Measurements from ENCODE around the gene CTPS1. TPM values are rescaled to one million over a fixed set of nuclear protein-coding genes. Genes with fewer than 3 reads are reported as not detected.

The CTPS1 gene
- total RNA-seq, 6 experiments from 2014 or later: 89.3 to 125 (median 91.6) TPM

DNA sequence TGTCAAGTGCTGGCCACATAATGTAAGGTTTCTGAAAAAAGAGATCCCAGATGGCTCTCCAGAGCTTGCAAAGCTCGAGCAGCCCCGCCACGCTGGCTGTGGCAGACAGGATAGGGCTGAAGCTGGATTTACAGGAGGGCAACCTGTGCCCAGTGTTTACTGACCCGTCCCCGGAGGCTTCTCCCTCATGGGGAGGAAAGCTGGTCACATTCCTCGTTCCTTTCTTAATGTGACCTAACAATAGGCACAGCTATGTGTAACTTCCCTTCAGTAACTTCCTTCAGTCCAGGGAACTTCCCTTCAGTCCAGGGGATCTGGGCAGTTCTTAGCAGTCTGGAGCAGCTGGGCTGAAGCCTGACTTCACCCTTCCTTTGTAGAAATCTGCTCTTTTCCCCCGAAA lies 34.3 kb downstream of the CTPS1 start:
- DNase-seq: no peak
- no peaks in the 10 kb centered on the region for H3K4me1 Mint-ChIP-seq (ENCODE audit: low read depth)
- no peak overlapping the region for H3K4me3 Mint-ChIP-seq
- peaks cover 7% of the 10 kb centered on the region for H3K27me3 Mint-ChIP-seq (ENCODE audit: insufficient read depth)
- H3K36me3 Mint-ChIP-seq (ENCODE audit: low read depth): peaks cover 48% of the 10 kb centered on the region
- no peaks in the 10 kb centered on the region for H3K9me3 Mint-ChIP-seq
- no peak for TF ChIP-seq CTCF (IDR thresholded peaks at IDR 0.05)
- H3K27ac Mint-ChIP-seq: no peak overlapping the region

DNA sequence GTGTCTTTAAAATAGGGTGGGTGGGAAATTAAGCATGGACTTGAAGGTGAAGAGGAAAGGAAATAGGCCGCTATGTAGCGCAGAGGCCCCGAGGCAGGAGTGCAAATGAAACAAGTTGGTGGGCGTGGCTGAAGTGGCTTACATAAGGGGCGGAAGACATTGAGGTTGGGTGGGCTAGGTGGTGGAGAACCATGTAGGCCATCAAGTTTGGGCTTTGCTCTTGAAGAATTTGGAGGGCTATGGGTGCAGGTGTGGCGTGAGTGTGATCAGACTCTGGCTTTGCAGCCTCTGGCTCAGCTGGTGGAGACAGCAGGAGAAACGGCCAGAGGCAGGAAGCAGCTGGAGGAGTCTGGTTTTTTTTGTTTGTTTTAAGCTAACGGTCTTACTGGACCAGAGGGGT lies 35.4 kb downstream of the CTPS1 start:
- no peak for TF ChIP-seq CTCF (IDR thresholded peaks at IDR 0.05)
- DNase-seq: no peak
- Mint-ChIP-seq H3K9me3 (no peaks in the 10 kb centered on the region), H3K4me1 (ENCODE audit: low read depth) (no peaks in the 10 kb centered on the region), H3K27me3 (ENCODE audit: insufficient read depth) (peaks cover 16% of the 10 kb centered on the region), H3K36me3 (ENCODE audit: low read depth) (peaks cover 48% of the 10 kb centered on the region), H3K27ac (peak overlapping the region; percentile 64), H3K4me3 (no peak overlapping the region)

- H3K27ac Mint-ChIP-seq: peak overlapping the region; percentile 64
- H3K27me3 Mint-ChIP-seq (ENCODE audit: insufficient read depth): peaks cover 16% of the 10 kb centered on the region
- peaks cover 43% of the 10 kb centered on the region for H3K36me3 Mint-ChIP-seq (ENCODE audit: low read depth)
- no peak for TF ChIP-seq CTCF (IDR thresholded peaks at IDR 0.05)
- no peaks in the 10 kb centered on the region for H3K4me1 Mint-ChIP-seq (ENCODE audit: low read depth)
- DNase-seq: no peak
- no peak overlapping the region for H3K4me3 Mint-ChIP-seq
- no peaks in the 10 kb centered on the region for H3K9me3 Mint-ChIP-seq
Measured at GRCh38 chr1:41015281-41015896, 35.9 kb downstream of the CTPS1 start.

- no peak for DNase-seq
- H3K9me3 Mint-ChIP-seq: no peaks in the 10 kb centered on the region
- H3K36me3 Mint-ChIP-seq (ENCODE audit: low read depth): peaks cover 38% of the 10 kb centered on the region
- H3K4me3 Mint-ChIP-seq: no peak overlapping the region
- H3K27ac Mint-ChIP-seq: no peak overlapping the region
- no peak for TF ChIP-seq CTCF (IDR thresholded peaks at IDR 0.05)
- no peaks in the 10 kb centered on the region for H3K4me1 Mint-ChIP-seq (ENCODE audit: low read depth)
- H3K27me3 Mint-ChIP-seq (ENCODE audit: insufficient read depth): peaks cover 16% of the 10 kb centered on the region
Measured at GRCh38 chr1:41015897-41016470, 36.5 kb downstream of the CTPS1 start.

DNA sequence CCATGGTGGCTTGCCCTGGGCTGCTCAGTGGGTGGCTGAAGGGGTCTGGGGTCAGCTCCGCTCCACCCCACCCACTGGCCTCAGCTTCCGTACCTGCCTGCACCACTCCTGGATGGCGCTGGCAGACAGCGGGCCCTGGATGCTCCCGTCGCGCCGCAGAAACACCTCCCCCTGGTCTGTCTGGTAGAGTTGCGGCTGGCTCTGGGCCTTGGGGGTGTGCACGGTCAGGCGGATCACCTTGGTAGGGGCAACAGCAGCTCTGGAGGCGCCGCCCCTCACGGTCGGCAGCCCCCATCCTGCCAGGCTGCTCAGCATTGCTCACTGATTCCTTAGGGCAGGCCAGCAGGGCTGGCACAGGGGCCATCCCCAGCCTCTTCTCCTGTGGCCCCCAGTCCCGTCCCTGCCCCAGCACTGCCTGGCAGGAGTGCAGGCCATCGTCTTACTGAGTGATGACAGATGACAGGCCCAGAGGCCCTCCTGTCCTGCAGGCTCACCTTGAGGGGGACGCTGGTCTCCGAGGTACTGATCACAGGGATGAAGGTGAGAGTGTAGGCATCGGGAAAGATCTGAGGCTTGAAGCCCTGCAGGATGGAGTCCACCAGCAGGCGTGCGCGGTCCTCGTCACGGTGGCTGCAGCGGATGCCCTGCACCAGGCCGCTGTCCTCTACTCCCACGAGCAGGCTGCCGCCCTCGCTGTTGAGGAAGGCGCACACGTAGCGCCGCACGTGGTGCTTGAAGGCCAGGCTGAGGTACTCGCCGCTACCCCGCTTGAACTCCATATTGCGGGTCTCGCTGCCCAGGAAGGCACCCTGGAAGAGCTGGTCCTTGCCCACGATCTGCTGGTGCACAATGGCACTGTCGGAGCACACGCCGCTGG lies 37.9 kb downstream of the CTPS1 start:
- Mint-ChIP-seq H3K36me3 (ENCODE audit: low read depth) (peaks cover 26% of the 10 kb centered on the region), H3K27ac (no peak overlapping the region), H3K9me3 (no peaks in the 10 kb centered on the region), H3K27me3 (ENCODE audit: insufficient read depth) (peaks cover 17% of the 10 kb centered on the region), H3K4me3 (no peak overlapping the region), H3K4me1 (ENCODE audit: low read depth) (no peaks in the 10 kb centered on the region)
- DNase-seq: no peak
- TF ChIP-seq CTCF (IDR thresholded peaks at IDR 0.05): no peak
